GM18519 (cell line): ENCODE measurements around the gene ASS1.

Source experiments
- ATAC-seq: cut with Tn5 transposase; IDR thresholded peaks from one replicate; pipeline ENCODE4 v1.9.1; 2021; ENCODE audit warnings: mild to moderate bottlenecking, moderate library complexity; ENCODE audit not compliant: unreplicated experiment, low FRiP score

Gene ASS1

GRCh38 chr9:130417602-130418001, 27.2 kb upstream of the ASS1 start:
- no peak for ATAC-seq

- ATAC-seq = no peak
Measured at GRCh38 chr9:130418776-130419175, 26.0 kb upstream of the ASS1 start.

- ATAC-seq = no peak
Measured at GRCh38 chr9:130419521-130420035, 25.2 kb upstream of the ASS1 start.

GRCh38 chr9:130421154-130421801, 23.5 kb upstream of the ASS1 start:
- no peak for ATAC-seq

GRCh38 chr9:130421802-130422276, 22.9 kb upstream of the ASS1 start:
- no peak for ATAC-seq

GRCh38 chr9:130422546-130422945, 22.2 kb upstream of the ASS1 start:
- ATAC-seq = no peak

- no peak for ATAC-seq
Measured at GRCh38 chr9:130423272-130423671, 21.5 kb upstream of the ASS1 start.

GRCh38 chr9:130424595-130425454, 19.9 kb upstream of the ASS1 start:
- ATAC-seq = no peak

GRCh38 chr9:130425741-130426466, 18.9 kb upstream of the ASS1 start:
- ATAC-seq = no peak

GRCh38 chr9:130426467-130426773, 18.3 kb upstream of the ASS1 start:
- ATAC-seq = no peak

- no peak for ATAC-seq
Measured at GRCh38 chr9:130426883-130427282, 17.9 kb upstream of the ASS1 start.

GRCh38 chr9:130427326-130427725, 17.4 kb upstream of the ASS1 start:
- ATAC-seq = no peak

GRCh38 chr9:130428086-130428665, 16.6 kb upstream of the ASS1 start:
- ATAC-seq = no peak

- no peak for ATAC-seq
Measured at GRCh38 chr9:130429381-130429780, 15.4 kb upstream of the ASS1 start.

GRCh38 chr9:130429831-130430230, 14.9 kb upstream of the ASS1 start:
- no peak for ATAC-seq

GRCh38 chr9:130430232-130430631, 14.5 kb upstream of the ASS1 start:
- ATAC-seq = no peak

- no peak for ATAC-seq
Measured at GRCh38 chr9:130430734-130431535, 13.8 kb upstream of the ASS1 start.

GRCh38 chr9:130431536-130432303, 13.0 kb upstream of the ASS1 start:
- ATAC-seq = no peak

GRCh38 chr9:130432362-130432761, 12.4 kb upstream of the ASS1 start:
- ATAC-seq = no peak
